ENCODE results near the gene RPL36. TPM values are rescaled to one million over a fixed set of nuclear protein-coding genes. Genes with fewer than 3 reads are reported as not detected.

The RPL36 gene
- total RNA-seq, 4 donors from 2014 or later, result 461 to 719 (median 614) TPM

DNA sequence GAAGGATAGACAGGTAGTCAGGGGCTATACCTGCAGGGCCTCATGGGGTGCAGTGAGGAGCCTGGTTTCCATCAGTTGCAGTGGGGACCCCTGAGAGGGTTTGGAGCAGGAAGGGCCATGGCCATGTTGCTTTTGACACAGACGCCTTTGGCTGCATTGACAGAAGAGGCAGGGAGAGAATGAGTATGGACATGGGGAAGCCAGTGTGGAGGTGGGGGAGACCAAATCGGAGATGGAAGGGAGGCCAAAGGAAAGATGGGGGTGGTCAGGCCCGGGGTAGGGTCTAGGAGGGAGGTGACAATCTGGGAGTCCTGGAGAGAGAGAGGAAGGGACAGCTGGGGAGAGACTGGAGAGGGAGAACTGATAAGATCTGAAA lies 8.0 kb upstream of the RPL36 start:
- H3K27ac ChIP-seq (replicated peaks in 1 of 4), result no peak overlapping the region
- no peak overlapping the region for H3K4me3 ChIP-seq
- no peaks in the 10 kb centered on the region for H3K9me3 ChIP-seq
- DNase-seq (ENCODE audit: extremely low spot score), result no peak
- H3K4me1 ChIP-seq, result peaks cover 17 to 42% (median 37%) of the 10 kb centered on the region in 4 donors
- peaks cover 0 to 14% (median 11%) of the 10 kb centered on the region in 4 donors for H3K36me3 ChIP-seq
- H3K27me3 ChIP-seq, result no peaks in the 10 kb centered on the region
- TF ChIP-seq POLR2A (IDR thresholded peaks at IDR 0.05; ENCODE audit: low read depth), result no peak
- TF ChIP-seq EP300 (IDR thresholded peaks at IDR 0.05), result no peak
- no peak for TF ChIP-seq POLR2AphosphoS5 (IDR thresholded peaks at IDR 0.05)
- TF ChIP-seq, protein P1, sequence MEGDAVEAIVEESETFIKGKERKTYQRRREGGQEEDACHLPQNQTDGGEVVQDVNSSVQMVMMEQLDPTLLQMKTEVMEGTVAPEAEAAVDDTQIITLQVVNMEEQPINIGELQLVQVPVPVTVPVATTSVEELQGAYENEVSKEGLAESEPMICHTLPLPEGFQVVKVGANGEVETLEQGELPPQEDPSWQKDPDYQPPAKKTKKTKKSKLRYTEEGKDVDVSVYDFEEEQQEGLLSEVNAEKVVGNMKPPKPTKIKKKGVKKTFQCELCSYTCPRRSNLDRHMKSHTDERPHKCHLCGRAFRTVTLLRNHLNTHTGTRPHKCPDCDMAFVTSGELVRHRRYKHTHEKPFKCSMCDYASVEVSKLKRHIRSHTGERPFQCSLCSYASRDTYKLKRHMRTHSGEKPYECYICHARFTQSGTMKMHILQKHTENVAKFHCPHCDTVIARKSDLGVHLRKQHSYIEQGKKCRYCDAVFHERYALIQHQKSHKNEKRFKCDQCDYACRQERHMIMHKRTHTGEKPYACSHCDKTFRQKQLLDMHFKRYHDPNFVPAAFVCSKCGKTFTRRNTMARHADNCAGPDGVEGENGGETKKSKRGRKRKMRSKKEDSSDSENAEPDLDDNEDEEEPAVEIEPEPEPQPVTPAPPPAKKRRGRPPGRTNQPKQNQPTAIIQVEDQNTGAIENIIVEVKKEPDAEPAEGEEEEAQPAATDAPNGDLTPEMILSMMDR (IDR thresholded peaks at IDR 0.05), result no peak
- WGBS, result 93% methylated on average over 3 of the region's 3 CpGs
- intact Hi-C loops (cut with DNase I), result loop anchor here (5.0 kb wide), 1 partner anchor 60 kb away; the partner anchor contains the start of genes SAFB and SAFB2

DNA sequence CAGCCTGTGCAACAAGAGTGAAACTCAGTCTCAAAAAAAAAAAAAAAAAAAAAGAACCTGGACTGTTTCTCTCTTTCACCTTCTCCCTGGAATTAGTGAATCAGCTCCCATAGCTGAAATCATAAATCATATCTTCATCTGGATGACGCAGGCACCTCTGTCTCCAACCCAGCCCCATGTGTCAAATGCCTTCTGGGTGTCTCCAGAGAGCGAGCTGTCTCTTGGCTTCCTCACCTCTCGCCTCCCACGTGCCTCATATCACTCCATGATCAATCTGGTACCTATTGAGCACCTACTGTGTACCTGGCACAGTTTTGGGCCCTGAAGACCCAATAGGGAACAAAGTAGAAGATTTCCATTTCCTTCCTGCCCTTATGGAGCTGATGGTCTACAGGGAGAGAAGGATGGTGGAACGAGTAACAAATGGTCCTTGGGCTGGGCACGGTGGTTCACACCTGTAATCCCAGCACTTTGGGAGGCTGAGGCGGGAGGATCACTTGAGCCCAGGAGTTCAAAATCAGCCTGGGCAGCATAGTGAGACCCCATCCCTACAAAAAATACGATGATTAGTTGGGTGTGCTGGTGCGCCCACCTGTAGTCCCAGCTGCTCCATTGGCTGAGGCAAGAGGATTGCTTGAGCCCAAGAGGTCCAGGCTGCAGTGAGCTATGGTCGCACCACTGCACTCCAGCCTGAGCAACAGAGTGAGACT lies 6.8 kb upstream of the RPL36 start:
- H3K4me1 ChIP-seq, result peaks cover 17 to 44% (median 42%) of the 10 kb centered on the region in 4 donors
- no peak overlapping the region for H3K27ac ChIP-seq (replicated peaks in 1 of 4)
- no peaks in the 10 kb centered on the region for H3K27me3 ChIP-seq
- no peak for TF ChIP-seq EP300 (IDR thresholded peaks at IDR 0.05)
- TF ChIP-seq POLR2A (IDR thresholded peaks at IDR 0.05; ENCODE audit: low read depth), result no peak
- TF ChIP-seq POLR2AphosphoS5 (IDR thresholded peaks at IDR 0.05), result no peak
- TF ChIP-seq, protein P1 (IDR thresholded peaks at IDR 0.05), result no peak
- intact Hi-C loops (cut with DNase I), result loop anchor here (5.0 kb wide), 1 partner anchor 61 kb away; the partner anchor contains the start of genes SAFB and SAFB2
- 88% methylated on average over 10 of the region's 10 CpGs for WGBS
- no peaks in the 10 kb centered on the region for H3K9me3 ChIP-seq
- H3K4me3 ChIP-seq, result no peak overlapping the region
- peaks cover 0 to 5% (median 4%) of the 10 kb centered on the region in 4 donors for H3K36me3 ChIP-seq
- DNase-seq (ENCODE audit: extremely low spot score), result no peak

DNA sequence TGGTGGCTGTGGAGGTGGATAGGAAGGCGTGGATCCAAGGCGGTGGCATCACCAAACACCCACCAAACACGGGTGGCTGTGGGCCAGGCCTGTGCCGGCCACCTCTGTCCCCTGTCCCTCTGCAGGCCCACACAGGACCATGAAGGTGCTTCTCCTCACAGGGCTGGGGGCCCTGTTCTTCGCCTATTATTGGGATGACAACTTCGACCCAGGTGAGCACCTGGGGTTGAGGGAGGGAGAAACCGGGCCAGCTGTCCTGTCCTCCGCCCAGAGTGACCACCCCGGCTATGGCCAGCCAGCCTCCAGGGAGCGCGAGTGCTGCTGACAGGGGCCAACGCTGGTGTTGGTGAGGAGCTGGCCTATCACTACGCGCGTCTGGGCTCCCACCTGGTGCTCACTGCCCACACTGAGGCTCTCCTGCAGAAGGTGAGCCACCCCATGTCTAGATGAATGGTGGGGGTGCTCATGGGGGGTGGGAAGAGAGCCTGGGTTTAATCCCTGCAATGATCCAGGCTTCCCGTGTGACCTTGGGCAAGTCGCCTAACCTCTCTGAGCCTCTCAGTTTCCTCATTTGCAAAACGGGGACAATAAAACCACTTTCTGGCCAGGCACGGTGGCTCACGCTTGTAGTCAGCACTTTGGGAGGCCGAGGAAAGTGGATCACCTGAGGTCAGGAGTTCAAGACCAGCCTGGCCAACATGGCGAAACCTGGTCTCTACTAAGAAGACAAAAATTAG lies 5.2 kb upstream of the RPL36 start:
- no peaks in the 10 kb centered on the region for H3K36me3 ChIP-seq
- TF ChIP-seq POLR2A (IDR thresholded peaks at IDR 0.05; ENCODE audit: low read depth) (no peak), POLR2AphosphoS5 (IDR thresholded peaks at IDR 0.05) (no peak), EP300 (IDR thresholded peaks at IDR 0.05) (no peak)
- TF ChIP-seq, protein P1 (IDR thresholded peaks at IDR 0.05), result no peak
- no peak overlapping the region for H3K4me3 ChIP-seq
- no peaks in the 10 kb centered on the region for H3K9me3 ChIP-seq
- intact Hi-C loops (cut with DNase I), result loop anchor here (5.0 kb wide), 1 partner anchor 63 kb away; the partner anchor contains the start of genes SAFB and SAFB2
- no peak for DNase-seq (ENCODE audit: extremely low spot score)
- no peak overlapping the region for H3K27ac ChIP-seq (replicated peaks in 1 of 4)
- 94% methylated on average over 7 of the region's 22 CpGs for WGBS
- H3K27me3 ChIP-seq, result no peaks in the 10 kb centered on the region
- H3K4me1 ChIP-seq, result peaks cover 8 to 38% (median 33%) of the 10 kb centered on the region in 4 donors

DNA sequence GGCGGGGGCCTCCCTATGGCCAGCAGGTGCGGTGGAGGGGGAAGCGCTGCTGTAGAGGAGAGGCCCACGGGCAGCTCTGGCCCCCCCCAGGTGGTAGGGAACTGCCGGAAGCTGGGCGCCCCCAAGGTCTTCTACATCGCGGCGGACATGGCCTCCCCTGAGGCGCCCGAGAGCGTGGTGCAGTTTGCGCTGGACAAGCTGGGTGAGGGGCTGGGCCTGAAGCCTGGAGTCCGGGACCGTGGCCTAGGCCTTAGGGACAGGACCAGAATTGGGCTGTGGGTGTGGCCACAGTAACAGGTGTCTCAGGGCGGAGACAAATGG lies 3.8 kb upstream of the RPL36 start:
- TF ChIP-seq POLR2AphosphoS5 (IDR thresholded peaks at IDR 0.05) (no peak), POLR2A (IDR thresholded peaks at IDR 0.05; ENCODE audit: low read depth) (no peak), EP300 (IDR thresholded peaks at IDR 0.05) (no peak)
- TF ChIP-seq, protein P1 (IDR thresholded peaks at IDR 0.05), result no peak
- H3K27me3 ChIP-seq, result no peaks in the 10 kb centered on the region
- peak overlapping the region; percentile 63 to 72 (median 66) for H3K4me3 ChIP-seq
- H3K4me1 ChIP-seq, result peaks cover 8 to 39% (median 35%) of the 10 kb centered on the region in 4 donors
- intact Hi-C loops (cut with DNase I), result no loop called here
- WGBS, result 15% methylated on average over 4 of the region's 16 CpGs
- no peaks in the 10 kb centered on the region for H3K9me3 ChIP-seq
- no peaks in the 10 kb centered on the region for H3K36me3 ChIP-seq
- no peak for DNase-seq (ENCODE audit: extremely low spot score)
- peak overlapping the region; percentile 82 to 89 (median 85) for H3K27ac ChIP-seq (replicated peaks in 1 of 4)
